HFFc6 (cell line): ENCODE results near the gene PTPN7. TPM values are rescaled to one million over a fixed set of nuclear protein-coding genes. Genes with fewer than 3 reads are reported as not detected.
A peak's percentile ranks its signal among the peaks of the same experiment; 100 is the strongest.

Experiments used
- DNase-seq: peaks from one replicate; pipeline ENCODE4 v3.0.0-alpha.2; 2018
- H3K27ac Mint-ChIP-seq: 2 replicates; pipeline ENCODE4 v1.8.0; 2020; ENCODE audit warnings: mild to moderate bottlenecking, mixed read lengths
- H3K27me3 Mint-ChIP-seq: 2 replicates; pipeline ENCODE4 v1.8.0; 2021; ENCODE audit warnings: mild to moderate bottlenecking, moderate library complexity, mixed read lengths; ENCODE audit not compliant: insufficient read depth
- H3K36me3 Mint-ChIP-seq: 2 replicates; pipeline ENCODE4 v1.8.0; 2021; ENCODE audit warnings: low read depth, mixed read lengths
- H3K4me1 Mint-ChIP-seq: 2 replicates; pipeline ENCODE4 v1.8.0; 2020; ENCODE audit warnings: low read depth, mixed read lengths
- H3K4me3 Mint-ChIP-seq: 2 replicates; pipeline ENCODE4 v1.8.0; 2020; ENCODE audit warnings: mild to moderate bottlenecking, moderate library complexity, mixed read lengths
- H3K9me3 Mint-ChIP-seq: 2 replicates; pipeline ENCODE4 v1.8.0; 2020; ENCODE audit warnings: mild to moderate bottlenecking, mixed read lengths
- total RNA-seq, 6 experiments: library from RNA; stranded (reverse); fragmentation: NEBNext Ultra II Directional; extraction: Animal tissue kit (Norgen Biotek cat#: 25700); gene quantifications; 2 replicates in 1 of 6; 3 replicates in 5 of 6; pipeline ENCODE4 v1.2.3, GENCODE V29; 2021
- TF ChIP-seq, protein P1 (sequence below): fragments of 200-600 bp; sonication (generic); IDR thresholded peaks from 2 replicates; pipeline ENCODE4 v1.5.0; 2021; ENCODE audit warnings: antibody characterized with exemption, mild to moderate bottlenecking

PTPN7 gene
- total RNA-seq, 6 experiments from 2014 or later: not detected

DNA sequence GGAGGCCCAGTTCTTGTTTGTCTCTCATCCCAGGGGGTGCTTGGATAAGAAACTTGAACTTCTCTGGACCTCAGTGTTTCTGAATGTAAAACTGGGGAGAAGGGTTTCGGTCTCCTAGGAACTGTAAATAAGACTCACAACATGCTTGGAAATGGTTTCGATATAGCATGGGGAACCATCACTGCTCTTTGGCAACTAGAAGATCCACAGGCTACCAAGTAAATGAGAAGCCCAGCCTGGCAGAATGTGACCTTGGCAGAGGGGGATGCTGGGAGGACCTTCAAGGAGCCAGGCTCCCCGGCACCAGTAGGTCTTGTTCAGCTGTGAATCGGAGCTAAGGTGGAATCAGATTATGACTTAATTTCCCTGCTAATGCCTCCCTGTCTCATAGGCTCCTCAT lies 19.6 kb downstream of the PTPN7 start:
- Mint-ChIP-seq H3K27ac (no peak overlapping the region), H3K36me3 (no peaks in the 10 kb centered on the region), H3K9me3 (no peaks in the 10 kb centered on the region), H3K27me3 (0 out of 2 replicates have a peak, but pooled peaks cover 3% of the 10 kb centered on the region), H3K4me3 (no peak overlapping the region), H3K4me1 (peaks cover 19% of the 10 kb centered on the region)
- TF ChIP-seq, protein P1, sequence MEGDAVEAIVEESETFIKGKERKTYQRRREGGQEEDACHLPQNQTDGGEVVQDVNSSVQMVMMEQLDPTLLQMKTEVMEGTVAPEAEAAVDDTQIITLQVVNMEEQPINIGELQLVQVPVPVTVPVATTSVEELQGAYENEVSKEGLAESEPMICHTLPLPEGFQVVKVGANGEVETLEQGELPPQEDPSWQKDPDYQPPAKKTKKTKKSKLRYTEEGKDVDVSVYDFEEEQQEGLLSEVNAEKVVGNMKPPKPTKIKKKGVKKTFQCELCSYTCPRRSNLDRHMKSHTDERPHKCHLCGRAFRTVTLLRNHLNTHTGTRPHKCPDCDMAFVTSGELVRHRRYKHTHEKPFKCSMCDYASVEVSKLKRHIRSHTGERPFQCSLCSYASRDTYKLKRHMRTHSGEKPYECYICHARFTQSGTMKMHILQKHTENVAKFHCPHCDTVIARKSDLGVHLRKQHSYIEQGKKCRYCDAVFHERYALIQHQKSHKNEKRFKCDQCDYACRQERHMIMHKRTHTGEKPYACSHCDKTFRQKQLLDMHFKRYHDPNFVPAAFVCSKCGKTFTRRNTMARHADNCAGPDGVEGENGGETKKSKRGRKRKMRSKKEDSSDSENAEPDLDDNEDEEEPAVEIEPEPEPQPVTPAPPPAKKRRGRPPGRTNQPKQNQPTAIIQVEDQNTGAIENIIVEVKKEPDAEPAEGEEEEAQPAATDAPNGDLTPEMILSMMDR: no peak
- DNase-seq: no peak

DNA sequence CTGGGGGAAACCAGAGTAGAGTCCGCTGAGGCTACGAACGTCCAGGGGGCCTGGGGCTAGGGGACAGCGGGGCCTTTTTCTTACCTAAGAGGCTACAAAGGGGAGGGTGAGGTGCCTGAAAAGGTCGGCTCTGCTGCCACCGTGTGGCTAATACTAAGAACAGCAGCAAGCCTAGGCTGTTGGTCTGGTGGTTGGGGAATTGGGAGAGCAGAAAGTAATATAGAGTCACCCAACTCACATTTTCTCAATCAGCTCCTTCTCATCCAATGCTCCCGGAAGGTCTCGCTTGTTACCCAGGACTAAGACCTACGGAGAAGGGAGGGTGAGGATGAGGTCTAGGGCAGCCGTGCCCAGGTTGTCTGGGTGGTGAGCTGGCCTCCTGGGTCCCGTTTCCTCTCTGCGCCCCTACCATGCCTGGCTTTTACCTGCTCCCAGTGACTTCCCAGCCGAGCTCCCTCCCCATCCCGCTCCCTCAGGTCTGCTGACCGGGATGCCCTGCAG lies 25.1 kb downstream of the PTPN7 start:
- TF ChIP-seq, protein P1: peak; percentile 89
- Mint-ChIP-seq H3K4me3 (no peak overlapping the region), H3K36me3 (no peaks in the 10 kb centered on the region; the same call in 1 of the 2 replicates)

DNA sequence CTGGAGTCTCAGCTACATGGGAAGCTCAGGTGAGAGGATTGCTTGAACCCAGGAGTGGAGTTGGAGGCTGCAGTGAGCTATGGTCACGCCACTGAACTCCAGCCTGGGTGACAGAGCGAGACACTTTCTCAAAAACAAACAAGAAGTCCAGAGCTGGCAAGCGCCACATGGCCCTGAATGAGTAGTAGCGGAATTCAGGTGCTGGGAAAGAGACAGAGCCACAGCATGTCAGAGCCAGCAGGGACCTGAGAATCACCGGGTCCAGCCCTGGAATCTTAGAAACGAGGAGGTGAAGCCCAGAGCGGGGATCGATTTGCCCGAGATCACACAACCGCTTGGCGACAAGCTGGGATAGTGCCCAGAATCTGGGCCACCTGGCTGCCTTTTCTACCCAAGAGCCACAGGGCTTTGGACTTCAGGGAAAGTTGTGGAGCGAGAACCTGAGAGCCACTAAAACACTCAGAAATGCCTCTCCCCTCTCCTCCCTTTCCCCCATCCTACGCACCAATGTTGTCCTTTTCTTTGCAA lies 25.7 kb downstream of the PTPN7 start:
- Mint-ChIP-seq H3K36me3 (no peaks in the 10 kb centered on the region; the same call in 1 of the 2 replicates), H3K9me3 (no peaks in the 10 kb centered on the region), H3K27me3 (peaks cover under 1% of the 10 kb centered on the region; the same call in 1 of the 2 replicates), H3K4me1 (no peaks in the 10 kb centered on the region), H3K27ac (no peak overlapping the region), H3K4me3 (no peak overlapping the region)
- no peak for DNase-seq
- TF ChIP-seq, protein P1: no peak

More for the DNA sequence above, 25.1 kb downstream of the PTPN7 start:
- DNase-seq: peak; percentile 48
- Mint-ChIP-seq H3K27ac (no peak overlapping the region), H3K27me3 (no peaks in the 10 kb centered on the region), H3K9me3 (no peaks in the 10 kb centered on the region), H3K4me1 (no peaks in the 10 kb centered on the region)

DNA sequence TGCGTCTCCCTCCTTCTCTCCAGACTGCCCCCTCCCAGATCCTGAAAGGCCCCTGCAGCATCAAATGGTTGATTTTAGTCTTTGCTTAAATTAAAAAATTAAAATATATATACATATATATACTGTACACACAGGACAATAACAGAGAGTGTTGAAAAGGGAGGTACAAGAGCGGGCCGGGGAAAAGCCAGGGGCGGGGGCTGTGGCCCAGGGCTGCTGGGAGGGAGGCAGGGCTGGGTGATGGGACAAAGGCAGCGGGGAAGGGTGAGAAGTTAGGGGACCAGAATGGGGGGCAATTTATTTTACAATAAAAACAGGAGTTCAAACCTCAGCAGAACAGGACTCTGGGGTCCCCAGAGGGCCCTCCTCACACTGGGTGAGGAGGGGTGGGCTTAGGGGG lies 26.4 kb downstream of the PTPN7 start:
- Mint-ChIP-seq H3K4me1 (no peaks in the 10 kb centered on the region), H3K27me3 (peaks cover 2% of the 10 kb centered on the region; the same call in 1 of the 2 replicates), H3K27ac (no peak overlapping the region), H3K9me3 (no peaks in the 10 kb centered on the region), H3K36me3 (no peaks in the 10 kb centered on the region; the same call in 1 of the 2 replicates), H3K4me3 (no peak overlapping the region)
- DNase-seq: no peak
- TF ChIP-seq, protein P1: no peak

DNA sequence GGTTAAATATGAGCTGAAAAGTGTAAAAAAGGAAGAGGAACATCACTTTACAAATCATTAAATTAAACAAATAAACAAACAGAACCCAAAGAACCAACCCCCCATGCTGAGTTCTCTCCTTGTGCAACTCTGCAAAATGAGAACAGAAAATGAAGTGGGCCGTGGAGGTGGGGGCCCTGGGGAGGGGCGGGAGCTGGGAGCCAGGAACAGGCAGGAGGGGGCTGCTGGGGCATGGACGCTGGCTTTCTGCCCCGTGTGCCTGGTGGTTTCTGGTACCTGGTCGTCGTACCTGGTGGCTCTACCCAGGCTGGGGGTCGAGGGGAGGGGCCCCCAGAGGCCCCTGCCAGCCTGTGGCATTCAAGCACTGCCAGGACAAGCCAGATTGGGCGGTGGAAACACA lies 26.9 kb downstream of the PTPN7 start:
- Mint-ChIP-seq H3K4me1 (no peaks in the 10 kb centered on the region), H3K4me3 (no peak overlapping the region), H3K27ac (no peak overlapping the region), H3K36me3 (no peaks in the 10 kb centered on the region; the same call in 1 of the 2 replicates), H3K9me3 (no peaks in the 10 kb centered on the region), H3K27me3 (peaks cover 2% of the 10 kb centered on the region; the same call in 1 of the 2 replicates)
- DNase-seq: no peak
- TF ChIP-seq, protein P1: no peak
